SH-SY5Y (cell line): ENCODE results near the gene CDK14.

Experiments used
- GATA2 ChIP-seq: IDR thresholded peaks from 2 replicates; pipeline ENCODE4 v1.6.1; 2011; ENCODE audit warnings: mild to moderate bottlenecking, low read depth, low read length
- GATA3 ChIP-seq: IDR thresholded peaks from 2 replicates; pipeline ENCODE4 v1.6.1; 2011; ENCODE audit warnings: low read depth, mild to moderate bottlenecking, low read length, moderate library complexity

CDK14 gene

GRCh38 chr7:91149341-91150246 is 553.5 kb downstream of the CDK14 start:
- TF ChIP-seq GATA2: peak; percentile 79
- TF ChIP-seq GATA3: peak; percentile 97

GRCh38 chr7:91151916-91152315 is 555.8 kb downstream of the CDK14 start:
- TF ChIP-seq GATA3 (no peak), GATA2 (no peak)

GRCh38 chr7:91156316-91157185 is 560.4 kb downstream of the CDK14 start:
- TF ChIP-seq GATA3: no peak
- TF ChIP-seq GATA2: no peak

- TF ChIP-seq GATA2 (no peak), GATA3 (no peak)
Observed at GRCh38 chr7:91157579-91158320, 561.6 kb downstream of the CDK14 start.

GRCh38 chr7:91162436-91162835 is 566.3 kb downstream of the CDK14 start:
- TF ChIP-seq GATA3: no peak
- TF ChIP-seq GATA2: no peak

- TF ChIP-seq GATA3 (no peak), GATA2 (no peak)
Observed at GRCh38 chr7:91164506-91164905, 568.4 kb downstream of the CDK14 start.

- TF ChIP-seq GATA2 (no peak), GATA3 (no peak)
Observed at GRCh38 chr7:91165006-91165845, 569.1 kb downstream of the CDK14 start.

- no peak for TF ChIP-seq GATA2
Observed at GRCh38 chr7:91165846-91166230, 569.7 kb downstream of the CDK14 start.

GRCh38 chr7:91168871-91169829 is 573.0 kb downstream of the CDK14 start:
- TF ChIP-seq GATA3: no peak

- TF ChIP-seq GATA3 (no peak), GATA2 (no peak)
Observed at GRCh38 chr7:91169830-91170191, 573.7 kb downstream of the CDK14 start.

- no peak for TF ChIP-seq GATA2
- TF ChIP-seq GATA3: no peak
Observed at GRCh38 chr7:91180746-91181145, 584.6 kb downstream of the CDK14 start.

GRCh38 chr7:91181949-91182348 is 585.8 kb downstream of the CDK14 start:
- TF ChIP-seq GATA3 (no peak), GATA2 (no peak)
